ENCODE data around the gene SYNM.

The SYNM gene

DNA sequence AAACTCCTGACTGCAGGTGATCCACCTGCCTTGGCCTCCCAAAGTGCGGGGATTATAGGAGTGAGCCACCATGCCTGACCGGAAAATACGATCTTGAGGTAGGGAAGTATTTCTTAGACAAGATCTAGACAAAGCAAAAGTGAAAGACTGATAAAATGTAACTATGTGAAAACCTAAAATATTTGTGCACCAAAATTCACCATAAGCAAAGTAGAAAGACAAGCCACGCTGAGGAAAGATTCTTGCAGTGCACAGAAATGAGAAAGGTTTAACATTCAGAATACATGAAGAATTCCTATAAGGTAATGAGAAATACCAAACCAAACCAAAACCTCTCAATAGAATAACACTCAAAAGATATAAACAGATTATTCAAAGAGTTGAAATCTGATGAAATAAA lies 35.7 kb downstream of the SYNM start:
- CTCF ChIA-PET: no interaction called here
- H3K36me3 Mint-ChIP-seq: no peaks in the 10 kb centered on the region

DNA sequence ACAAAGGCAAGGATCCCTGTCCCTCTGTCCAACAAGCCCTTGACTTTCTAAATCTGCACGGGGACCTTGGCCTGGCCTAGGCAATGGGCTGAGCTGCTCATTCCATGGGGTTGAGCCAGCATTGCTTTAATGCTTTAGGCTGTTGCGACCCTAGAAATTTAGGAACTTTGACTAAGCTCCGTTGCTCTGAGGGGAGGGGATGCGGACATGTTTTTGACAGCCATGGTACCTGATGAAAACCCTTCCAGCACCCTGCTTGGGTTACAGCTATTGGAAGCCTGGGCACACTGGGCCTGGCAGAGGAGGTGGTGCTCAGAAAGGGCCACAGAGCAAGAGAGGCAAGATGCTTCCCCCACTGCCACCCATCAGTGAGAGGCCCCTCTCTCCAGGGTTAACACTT lies 37.1 kb downstream of the SYNM start:
- Mint-ChIP-seq H3K27ac (no peak overlapping the region), H3K27me3 (peaks cover 8% of the 10 kb centered on the region), H3K4me3 (no peak overlapping the region), H3K9me3 (no peaks in the 10 kb centered on the region), H3K36me3 (no peaks in the 10 kb centered on the region), H3K4me1 (no peaks in the 10 kb centered on the region)
- CTCF ChIA-PET: no interaction called here
- DNase-seq: no peak

More for the DNA sequence above, 35.7 kb downstream of the SYNM start:
- no peak for DNase-seq
- Mint-ChIP-seq H3K27me3 (peaks cover 8% of the 10 kb centered on the region), H3K4me1 (no peaks in the 10 kb centered on the region), H3K27ac (no peak overlapping the region), H3K9me3 (no peaks in the 10 kb centered on the region), H3K4me3 (no peak overlapping the region)

DNA sequence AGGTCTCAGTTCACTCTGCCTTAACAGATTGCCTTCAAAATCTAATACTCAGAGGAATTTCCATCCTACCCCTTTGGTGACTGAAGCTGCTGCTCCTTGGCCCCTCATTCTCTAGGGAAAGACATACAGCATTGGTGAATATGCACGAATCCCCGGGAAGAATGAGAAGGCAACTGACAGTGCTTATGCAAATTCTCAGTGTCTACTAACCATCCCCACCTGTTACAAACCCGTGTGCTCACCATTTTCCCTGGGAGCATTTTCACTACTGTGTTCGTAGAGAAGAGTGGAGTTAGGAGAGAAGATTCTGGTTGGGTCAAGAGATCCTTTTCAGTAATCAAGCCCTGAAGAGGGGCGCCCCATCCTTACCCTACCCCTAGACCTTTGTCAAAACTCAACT lies 37.7 kb downstream of the SYNM start:
- Mint-ChIP-seq H3K4me1 (no peaks in the 10 kb centered on the region), H3K27ac (no peak overlapping the region), H3K4me3 (no peak overlapping the region), H3K9me3 (no peaks in the 10 kb centered on the region), H3K36me3 (no peaks in the 10 kb centered on the region), H3K27me3 (peaks cover 8% of the 10 kb centered on the region)
- CTCF ChIA-PET: interaction anchor here (2.0 kb wide), 1 partner anchor 37 kb away, joined by 5 read pairs; no protein-coding TSS in a partner anchor
- no peak for DNase-seq

DNA sequence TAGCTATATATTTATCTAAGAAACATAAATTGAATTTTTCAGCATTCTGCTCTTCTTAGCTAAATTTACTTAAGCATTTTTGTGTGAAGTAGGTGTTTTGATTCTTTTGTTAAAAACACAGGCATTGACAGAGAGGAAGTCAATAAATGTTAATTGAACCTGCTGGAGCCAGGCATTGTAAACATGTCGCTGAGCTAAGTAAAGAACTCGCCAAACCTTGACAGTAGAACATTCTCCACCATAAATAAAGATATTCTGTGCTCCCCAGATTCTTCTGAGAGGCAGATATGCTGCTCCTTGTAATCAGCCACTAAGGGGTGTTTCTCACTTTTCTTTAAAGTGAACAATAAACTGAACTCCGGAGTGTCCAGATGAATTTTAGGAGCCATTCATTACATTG lies 38.4 kb downstream of the SYNM start:
- no peaks in the 10 kb centered on the region for H3K36me3 Mint-ChIP-seq
- H3K4me3 Mint-ChIP-seq: no peak overlapping the region
- peaks cover 8% of the 10 kb centered on the region for H3K27me3 Mint-ChIP-seq
- H3K4me1 Mint-ChIP-seq: no peaks in the 10 kb centered on the region
- no peaks in the 10 kb centered on the region for H3K9me3 Mint-ChIP-seq
- CTCF ChIA-PET: interaction anchor here (2.0 kb wide), 1 partner anchor 38 kb away, joined by 5 read pairs; no protein-coding TSS in a partner anchor
- no peak overlapping the region for H3K27ac Mint-ChIP-seq
- DNase-seq: no peak

DNA sequence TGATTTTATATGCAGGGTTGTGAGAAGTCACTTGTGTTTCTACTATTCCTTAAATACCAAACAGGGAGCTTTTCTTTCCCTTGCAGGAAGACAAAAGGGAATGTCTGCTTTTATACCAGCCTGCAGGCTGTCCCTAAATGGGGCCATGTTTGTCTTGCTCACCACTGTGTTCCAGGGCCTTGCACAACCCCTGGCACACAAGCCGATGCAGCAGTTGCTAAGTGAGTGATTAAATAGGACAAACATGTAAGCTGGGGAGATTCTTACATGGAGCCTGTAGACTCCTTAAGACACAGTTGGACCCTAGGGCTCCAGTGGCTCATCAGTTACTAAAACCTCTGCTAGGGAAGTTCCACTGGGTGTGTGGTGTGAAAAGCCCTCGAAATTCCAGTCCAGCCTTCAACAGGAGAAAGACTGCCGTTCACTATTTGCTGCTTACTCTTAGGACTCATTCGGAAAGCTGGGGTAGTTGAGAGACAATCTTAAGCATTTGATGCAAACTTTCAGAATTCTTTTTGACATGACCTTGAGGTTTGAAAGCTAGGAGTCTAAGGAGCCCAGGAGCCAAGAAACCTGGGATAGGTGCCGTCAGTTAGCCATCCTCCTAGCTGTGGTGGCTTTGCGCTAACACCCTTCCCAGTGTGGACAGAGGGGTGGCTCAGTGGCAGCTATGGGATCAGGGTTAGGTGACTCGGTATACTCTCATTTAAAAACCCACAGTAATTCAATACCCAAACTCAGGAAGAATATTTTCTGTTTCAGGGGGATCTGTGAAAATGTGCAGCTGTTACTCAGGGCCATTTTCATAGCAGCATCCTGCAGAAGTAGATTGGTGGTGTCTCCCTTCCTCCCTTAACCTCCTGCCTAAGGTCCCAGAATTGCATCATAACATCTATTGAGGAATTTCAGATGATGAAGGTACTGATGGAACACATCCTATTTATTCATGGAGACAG lies 39.1 kb downstream of the SYNM start:
- DNase-seq: no peak
- Mint-ChIP-seq H3K36me3 (no peaks in the 10 kb centered on the region), H3K4me1 (no peaks in the 10 kb centered on the region), H3K27ac (no peak overlapping the region), H3K9me3 (no peaks in the 10 kb centered on the region), H3K4me3 (no peak overlapping the region), H3K27me3 (peaks cover 8% of the 10 kb centered on the region)
- CTCF ChIA-PET: interaction anchor here (2.0 kb wide), 1 partner anchor 38 kb away, joined by 5 read pairs; no protein-coding TSS in a partner anchor

DNA sequence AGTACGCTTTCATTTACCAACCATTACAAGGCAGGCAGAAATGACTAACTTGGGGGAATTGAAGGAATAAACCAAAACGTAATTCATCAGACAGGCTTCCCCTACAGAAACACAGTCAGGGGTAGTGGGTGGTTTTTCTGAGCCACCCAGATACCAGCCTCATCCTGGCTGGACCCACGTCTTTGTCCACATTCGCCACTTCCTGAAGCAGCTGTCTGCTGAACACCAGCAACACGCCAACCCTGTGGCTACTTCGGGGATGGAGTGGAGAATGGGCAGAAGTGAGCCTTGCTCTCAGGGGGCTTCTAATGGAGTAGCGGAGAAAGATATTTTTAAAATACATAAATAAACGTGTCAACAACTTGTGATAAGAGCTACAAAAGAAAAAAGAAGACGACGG lies 40.1 kb downstream of the SYNM start:
- CTCF ChIA-PET: no interaction called here
- Mint-ChIP-seq H3K36me3 (no peaks in the 10 kb centered on the region), H3K4me1 (no peaks in the 10 kb centered on the region)

DNA sequence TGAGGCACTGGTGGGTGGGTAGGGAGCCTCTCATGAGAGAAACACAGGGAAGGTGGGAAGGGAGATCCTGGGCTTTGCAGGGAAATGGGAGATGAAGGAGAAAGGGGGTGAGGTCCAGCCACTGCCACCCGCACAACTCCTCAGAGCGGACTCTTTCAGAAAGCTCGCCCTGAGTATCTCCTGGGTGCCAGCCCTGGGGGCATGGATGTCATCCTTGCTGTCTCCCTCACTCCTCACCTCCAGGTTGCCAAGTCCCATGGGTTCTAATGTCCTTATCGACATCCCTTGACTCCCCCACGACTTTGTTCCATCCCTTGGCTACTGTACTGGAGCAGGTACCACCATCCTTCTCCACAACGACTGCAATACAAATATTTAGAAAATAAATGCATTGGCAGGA lies 40.9 kb downstream of the SYNM start:
- CTCF ChIA-PET: no interaction called here
- Mint-ChIP-seq H3K36me3 (no peaks in the 10 kb centered on the region), H3K27ac (no peak overlapping the region), H3K4me1 (no peaks in the 10 kb centered on the region), H3K9me3 (no peaks in the 10 kb centered on the region), H3K27me3 (peaks cover 8% of the 10 kb centered on the region), H3K4me3 (no peak overlapping the region)
- DNase-seq: no peak

More for the DNA sequence above, 40.1 kb downstream of the SYNM start:
- Mint-ChIP-seq H3K27me3 (peaks cover 8% of the 10 kb centered on the region), H3K4me3 (no peak overlapping the region), H3K9me3 (no peaks in the 10 kb centered on the region), H3K27ac (no peak overlapping the region)
- DNase-seq: no peak

DNA sequence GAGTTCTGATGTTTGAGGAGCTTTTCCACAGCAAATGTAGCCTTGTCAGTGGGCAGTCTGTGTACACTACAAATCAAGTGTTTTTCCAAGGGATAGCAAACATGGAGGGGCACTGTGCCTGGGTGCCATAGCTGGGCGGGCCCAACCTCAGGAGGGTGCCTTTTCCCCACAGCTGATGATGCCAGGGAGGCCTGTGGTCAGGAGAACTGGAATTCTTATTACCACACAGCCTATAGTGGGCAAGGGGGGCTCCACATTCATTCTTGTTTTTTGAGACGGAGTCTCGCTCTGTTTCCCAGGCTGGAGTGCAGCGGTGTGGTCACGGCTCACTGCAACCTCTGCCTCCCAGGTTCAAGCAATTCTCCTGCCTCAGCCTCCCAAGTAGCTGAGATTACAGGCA lies 41.8 kb downstream of the SYNM start:
- peak overlapping the region; percentile 49 for H3K27ac Mint-ChIP-seq
- no peak for DNase-seq
- CTCF ChIA-PET: no interaction called here
- H3K36me3 Mint-ChIP-seq: no peaks in the 10 kb centered on the region
- no peaks in the 10 kb centered on the region for H3K9me3 Mint-ChIP-seq
- peaks cover 8% of the 10 kb centered on the region for H3K27me3 Mint-ChIP-seq
- no peaks in the 10 kb centered on the region for H3K4me1 Mint-ChIP-seq
- no peak overlapping the region for H3K4me3 Mint-ChIP-seq

DNA sequence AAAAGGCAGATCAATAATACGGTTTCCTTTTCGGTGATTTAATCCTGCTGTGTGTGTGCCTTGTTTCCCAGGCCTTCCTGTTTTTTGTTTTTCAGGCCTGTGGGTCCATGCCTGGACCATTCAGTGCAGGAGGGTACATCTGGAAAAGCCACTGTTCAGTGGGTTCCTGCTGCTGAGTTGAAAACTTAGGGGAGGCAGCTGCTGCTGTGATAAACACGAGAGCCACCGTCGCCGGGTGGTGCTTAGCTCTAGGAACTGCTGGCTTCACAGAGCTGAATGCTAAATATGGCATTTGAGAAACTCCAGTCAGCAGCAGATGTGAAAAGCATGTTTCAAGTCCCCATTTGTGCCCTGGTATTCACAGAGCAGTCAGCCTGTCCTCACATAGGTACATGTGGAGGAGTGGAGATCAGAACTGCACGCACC lies 44.0 kb downstream of the SYNM start:
- Mint-ChIP-seq H3K27ac (no peak overlapping the region), H3K4me3 (no peak overlapping the region), H3K4me1 (no peaks in the 10 kb centered on the region), H3K9me3 (no peaks in the 10 kb centered on the region), H3K27me3 (no peaks in the 10 kb centered on the region), H3K36me3 (no peaks in the 10 kb centered on the region)
- CTCF ChIA-PET: no interaction called here
- no peak for DNase-seq

DNA sequence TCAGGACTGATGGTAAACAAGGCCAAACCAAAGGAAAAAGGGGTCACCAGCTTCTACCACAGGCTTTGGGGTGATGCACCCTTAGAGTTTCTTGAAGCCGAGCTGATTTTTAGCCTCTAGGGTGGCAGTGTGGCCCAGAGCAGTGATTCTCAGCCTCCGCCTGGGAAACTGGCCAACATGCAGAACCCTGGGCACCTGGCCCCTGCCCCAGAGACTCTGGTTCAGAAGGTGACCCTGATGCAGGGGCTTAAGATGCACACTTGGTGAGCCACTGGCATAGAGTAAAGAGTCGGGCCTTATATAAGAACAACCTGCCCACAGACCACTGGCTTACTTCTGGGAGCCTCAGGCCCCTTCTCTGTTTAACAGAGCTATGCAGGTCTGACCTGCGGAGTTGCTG lies 44.5 kb downstream of the SYNM start:
- CTCF ChIA-PET: no interaction called here
- H3K4me1 Mint-ChIP-seq: no peaks in the 10 kb centered on the region
- H3K27ac Mint-ChIP-seq: no peak overlapping the region
- no peak for DNase-seq
- no peaks in the 10 kb centered on the region for H3K36me3 Mint-ChIP-seq
- H3K4me3 Mint-ChIP-seq: no peak overlapping the region
- H3K9me3 Mint-ChIP-seq: no peaks in the 10 kb centered on the region
- no peaks in the 10 kb centered on the region for H3K27me3 Mint-ChIP-seq

DNA sequence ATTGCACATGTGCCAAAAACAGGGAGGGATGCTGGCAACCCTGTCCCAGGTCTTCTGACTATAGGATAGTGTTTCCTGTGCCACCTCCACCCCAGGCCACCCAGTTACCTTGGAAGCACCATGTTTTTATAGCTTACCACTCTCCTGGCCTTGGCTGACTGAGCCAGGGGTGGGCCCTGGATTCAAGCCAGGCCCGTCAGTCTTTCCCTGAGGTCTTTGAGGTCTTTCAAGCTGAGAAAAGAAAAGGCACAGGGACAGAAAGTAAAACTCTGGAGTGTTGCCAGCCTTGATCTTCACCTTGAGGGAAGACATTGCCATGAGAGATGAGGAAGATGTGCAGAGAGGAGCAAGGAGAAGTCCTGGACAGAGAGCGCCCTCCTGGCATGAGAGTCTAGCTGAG lies 46.3 kb downstream of the SYNM start:
- no peak overlapping the region for H3K4me3 Mint-ChIP-seq
- H3K9me3 Mint-ChIP-seq: no peaks in the 10 kb centered on the region
- H3K27ac Mint-ChIP-seq: no peak overlapping the region
- CTCF ChIA-PET: no interaction called here
- DNase-seq: no peak
- H3K36me3 Mint-ChIP-seq: no peaks in the 10 kb centered on the region
- no peaks in the 10 kb centered on the region for H3K27me3 Mint-ChIP-seq
- no peaks in the 10 kb centered on the region for H3K4me1 Mint-ChIP-seq

DNA sequence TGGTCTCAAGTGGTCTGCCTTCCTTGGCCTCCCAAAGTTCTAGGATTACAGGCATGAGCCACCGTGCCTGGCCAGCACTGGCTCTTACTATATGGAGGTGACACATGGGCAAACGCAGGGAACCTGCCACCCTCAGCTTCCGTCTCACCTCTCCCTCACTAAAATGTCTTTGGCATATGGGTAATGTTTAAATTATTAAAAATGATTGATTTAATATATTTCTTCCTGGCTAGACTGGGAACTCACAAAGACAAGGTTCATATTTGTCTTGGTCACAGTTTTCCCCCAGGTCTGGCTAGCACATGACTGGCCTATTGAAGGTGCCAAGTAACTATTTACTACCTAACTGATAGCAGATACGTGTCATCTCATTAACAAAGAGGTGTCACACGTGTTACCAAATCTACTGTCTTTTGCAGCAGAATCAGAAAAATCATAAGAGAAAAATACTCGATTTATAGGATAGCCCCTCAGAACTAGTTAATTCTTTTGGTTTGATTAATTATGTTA lies 48.2 kb downstream of the SYNM start:
- no peak for DNase-seq
- Mint-ChIP-seq H3K4me3 (no peak overlapping the region), H3K27me3 (no peaks in the 10 kb centered on the region), H3K9me3 (no peaks in the 10 kb centered on the region), H3K27ac (no peak overlapping the region), H3K36me3 (no peaks in the 10 kb centered on the region), H3K4me1 (no peaks in the 10 kb centered on the region)
- CTCF ChIA-PET: no interaction called here

DNA sequence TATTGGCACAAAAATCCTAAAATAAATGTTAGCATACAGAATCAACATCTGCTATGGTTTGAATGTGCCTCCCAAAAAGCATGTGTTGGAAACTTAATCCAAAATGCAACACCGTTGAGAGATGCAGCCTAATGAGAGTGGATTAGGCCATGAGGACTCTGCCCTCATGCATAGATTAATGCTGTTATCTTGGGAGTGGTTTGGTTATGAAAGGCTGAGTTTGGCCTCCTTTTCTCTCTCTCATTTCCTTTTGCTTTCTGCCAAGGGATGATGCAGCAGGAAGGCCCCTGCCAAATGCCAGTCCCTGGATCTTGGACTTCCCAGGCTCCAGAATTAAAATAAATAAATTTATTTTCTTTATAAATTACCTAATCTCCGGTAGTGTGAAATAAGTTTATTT lies 49.4 kb downstream of the SYNM start:
- DNase-seq: no peak
- H3K4me1 Mint-ChIP-seq: no peaks in the 10 kb centered on the region
- no peak overlapping the region for H3K27ac Mint-ChIP-seq
- H3K4me3 Mint-ChIP-seq: no peak overlapping the region
- no peaks in the 10 kb centered on the region for H3K9me3 Mint-ChIP-seq
- H3K36me3 Mint-ChIP-seq: no peaks in the 10 kb centered on the region
- no peaks in the 10 kb centered on the region for H3K27me3 Mint-ChIP-seq
- CTCF ChIA-PET: no interaction called here

DNA sequence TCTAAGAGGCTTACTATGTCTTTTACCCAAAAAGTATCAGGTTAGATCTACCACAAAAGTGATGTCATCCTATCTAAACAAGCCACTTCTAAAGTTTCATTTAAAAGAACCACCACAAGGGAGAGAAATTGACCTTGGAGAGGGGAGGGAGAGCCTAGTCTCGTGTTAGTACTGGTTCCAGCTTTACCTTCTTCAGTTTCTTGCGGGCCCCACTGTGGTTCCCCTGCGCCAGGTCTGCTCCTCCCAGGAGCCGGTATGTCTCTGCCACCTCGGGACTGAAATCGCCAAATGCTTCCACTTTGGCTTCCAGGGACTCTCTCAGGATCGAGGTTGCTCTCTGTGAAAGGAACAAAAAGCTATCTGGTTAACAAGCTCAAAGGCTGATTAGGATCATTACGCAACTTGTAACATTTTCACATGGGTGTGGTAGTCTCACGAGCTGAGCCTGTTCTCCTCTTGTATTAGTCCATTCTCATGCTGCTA lies 51.1 kb downstream of the SYNM start:
- H3K9me3 Mint-ChIP-seq: no peaks in the 10 kb centered on the region
- H3K27ac Mint-ChIP-seq: no peak overlapping the region

DNA sequence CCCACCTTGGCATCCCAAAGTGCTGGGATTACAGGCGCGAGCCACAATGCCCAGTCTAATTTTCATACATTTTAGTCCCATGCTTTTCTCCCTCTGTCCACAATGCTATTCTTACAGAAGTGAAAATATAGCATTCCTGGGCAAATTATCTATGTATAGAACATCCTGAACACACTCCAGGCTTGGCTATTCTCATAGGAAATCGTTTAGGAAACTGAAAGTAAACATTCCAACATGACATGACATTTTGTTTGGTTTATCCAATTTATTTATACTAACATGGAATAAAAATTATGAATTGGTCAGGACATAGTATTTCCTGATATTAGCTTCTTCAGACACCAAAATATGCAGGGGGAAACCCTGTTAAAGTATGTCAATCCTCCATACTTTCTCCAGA lies 52.6 kb downstream of the SYNM start:
- DNase-seq: no peak
- Mint-ChIP-seq H3K27ac (no peak overlapping the region), H3K9me3 (no peaks in the 10 kb centered on the region), H3K4me3 (no peak overlapping the region), H3K36me3 (no peaks in the 10 kb centered on the region), H3K27me3 (no peaks in the 10 kb centered on the region), H3K4me1 (no peaks in the 10 kb centered on the region)
- CTCF ChIA-PET: no interaction called here

More for the DNA sequence above, 51.1 kb downstream of the SYNM start:
- H3K27me3 Mint-ChIP-seq: no peaks in the 10 kb centered on the region
- DNase-seq: no peak
- CTCF ChIA-PET: no interaction called here
- no peaks in the 10 kb centered on the region for H3K36me3 Mint-ChIP-seq
- H3K4me1 Mint-ChIP-seq: no peaks in the 10 kb centered on the region
- no peak overlapping the region for H3K4me3 Mint-ChIP-seq
